Upper lobe of left lung (tissue), 6 donors: ENCODE results near the gene HSPA4. TPM values are rescaled to one million over a fixed set of nuclear protein-coding genes. Genes with fewer than 3 reads are reported as not detected.

Experiments used
- ATAC-seq, 2 donors: fragments of 200-7000 bp; cut with Tn5 transposase; one replicate each; pipeline ENCODE4 v1.9.1; 2022; ENCODE audit warnings: mild to moderate bottlenecking in 2 of 2, moderate library complexity in 2 of 2; ENCODE audit not compliant: low FRiP score in 2 of 2
- DNase-seq, 2 donors: peaks; one replicate each; pipeline ENCODE4 v3.0.0-alpha.2; 2019 to 2020
- H3K27ac ChIP-seq, 4 donors: fragments of 200-600 bp; sonication (generic); one replicate each; pipeline ENCODE4 v1.5.1; 2016 to 2019
- H3K27me3 ChIP-seq, 4 donors: fragments of 200-600 bp; sonication (generic); one replicate each; pipeline ENCODE4 v1.5.1; 2017 to 2019
- H3K36me3 ChIP-seq, 4 donors: fragments of 200-600 bp; sonication (generic); one replicate each; pipeline ENCODE4 v1.5.1; 2016 to 2019
- H3K4me1 ChIP-seq, 4 donors: fragments of 200-600 bp; sonication (generic); one replicate each; pipeline ENCODE4 v1.5.1; 2018 to 2019
- H3K4me3 ChIP-seq, 4 donors: fragments of 200-600 bp; sonication (generic); one replicate each; pipeline ENCODE4 v1.5.1; 2017 to 2019; ENCODE audit warnings: mild to moderate bottlenecking in 2 of 4, moderate library complexity in 1 of 4
- H3K9me3 ChIP-seq, 4 donors: fragments of 200-600 bp; sonication (generic); one replicate each; pipeline ENCODE4 v1.5.1; 2018 to 2019
- EP300 ChIP-seq, 4 donors: sonication (generic); formaldehyde crosslinking; IDR thresholded peaks; one replicate each; pipeline ENCODE4 v1.5.1; 2017; ENCODE audit warnings: antibody characterized with exemption in 4 of 4, control low read depth in 2 of 4
- POLR2A ChIP-seq, 4 donors: fragments of 450-650 bp; IDR thresholded peaks; one replicate each; pipeline ENCODE4 v1.5.1; 2016 to 2017; ENCODE audit warnings: antibody characterized with exemption in 4 of 4, mild to moderate bottlenecking in 2 of 4
- POLR2AphosphoS5 ChIP-seq, 2 donors: sonication (generic); formaldehyde crosslinking; IDR thresholded peaks; one replicate each; pipeline ENCODE4 v1.5.1; 2017; ENCODE audit warnings: antibody characterized with exemption in 2 of 2
- WGBS, 2 donors: methylation state at CpG; one replicate each; pipeline ENCODE4 v1.1.5; 2017 to 2018; 5-methylcytosine and 5-hydroxymethylcytosine counted together
- total RNA-seq, 6 donors: library from RNA; depleted of rRNA in 4 of 6; stranded (reverse); fragments of >200 nt in 4 of 6; gene quantifications; one replicate each; pipeline versions ENCODE4 v1.1.0 to v1.2.1, GENCODE V29; 2016 to 2021
- TF ChIP-seq, protein P1 (sequence below), 6 experiments: fragments of 450-650 bp in 4 of 6; fragments of 200-600 bp in 2 of 6; sonication (generic) in 2 of 6; IDR thresholded peaks; one replicate each; pipeline ENCODE4 v1.5.1; 2016 to 2019; ENCODE audit warnings: antibody characterized with exemption in 6 of 6
- donor health status: DM: no; HTN: no; CAD: no; lungs with moderate emphysema.
- donor health status: DM: no; HTN: yes; CAD: no; lungs with severe emphysema.

HSPA4 gene
- total RNA-seq, 6 donors from 2014 or later = 27.2 to 59.1 (median 56.7) TPM

DNA sequence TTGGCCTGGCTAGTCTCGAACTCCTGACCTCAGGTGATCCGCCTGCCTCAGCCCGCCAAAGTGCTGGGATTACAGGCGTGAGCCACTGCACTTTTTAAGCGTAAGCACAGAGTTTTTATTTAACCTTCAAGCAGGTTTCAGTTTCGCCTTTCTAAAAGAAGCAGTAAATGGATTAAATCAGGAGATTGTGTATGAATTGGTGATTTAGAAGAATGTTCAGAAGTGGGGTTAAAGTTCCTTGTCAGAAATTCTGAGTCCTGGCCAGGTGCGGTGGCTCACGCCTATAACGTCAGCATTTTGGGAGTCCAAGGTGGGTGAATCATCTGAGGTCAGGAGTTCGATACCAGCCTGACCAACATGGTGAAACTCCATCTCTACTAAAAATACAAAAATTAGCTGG is 12.2 kb downstream of the HSPA4 start:
- Histone ChIP-seq H3K4me3 (no peak overlapping the region), H3K9me3 (no peaks in the 10 kb centered on the region), H3K27ac (no peak overlapping the region), H3K27me3 (no peaks in the 10 kb centered on the region), H3K36me3 (peaks cover 6 to 29% (median 20%) of the 10 kb centered on the region in 4 donors), H3K4me1 (peaks cover 3 to 26% (median 7%) of the 10 kb centered on the region in 4 donors)
- ATAC-seq = no peak
- 82 to 88% methylated on average over 10 of the region's 10 CpGs for WGBS, 2 donors
- TF ChIP-seq POLR2A (IDR thresholded peaks at IDR 0.05) = no peak
- no peak for TF ChIP-seq POLR2AphosphoS5 (IDR thresholded peaks at IDR 0.05)
- no peak for TF ChIP-seq EP300 (IDR thresholded peaks at IDR 0.05)
- TF ChIP-seq, protein P1, sequence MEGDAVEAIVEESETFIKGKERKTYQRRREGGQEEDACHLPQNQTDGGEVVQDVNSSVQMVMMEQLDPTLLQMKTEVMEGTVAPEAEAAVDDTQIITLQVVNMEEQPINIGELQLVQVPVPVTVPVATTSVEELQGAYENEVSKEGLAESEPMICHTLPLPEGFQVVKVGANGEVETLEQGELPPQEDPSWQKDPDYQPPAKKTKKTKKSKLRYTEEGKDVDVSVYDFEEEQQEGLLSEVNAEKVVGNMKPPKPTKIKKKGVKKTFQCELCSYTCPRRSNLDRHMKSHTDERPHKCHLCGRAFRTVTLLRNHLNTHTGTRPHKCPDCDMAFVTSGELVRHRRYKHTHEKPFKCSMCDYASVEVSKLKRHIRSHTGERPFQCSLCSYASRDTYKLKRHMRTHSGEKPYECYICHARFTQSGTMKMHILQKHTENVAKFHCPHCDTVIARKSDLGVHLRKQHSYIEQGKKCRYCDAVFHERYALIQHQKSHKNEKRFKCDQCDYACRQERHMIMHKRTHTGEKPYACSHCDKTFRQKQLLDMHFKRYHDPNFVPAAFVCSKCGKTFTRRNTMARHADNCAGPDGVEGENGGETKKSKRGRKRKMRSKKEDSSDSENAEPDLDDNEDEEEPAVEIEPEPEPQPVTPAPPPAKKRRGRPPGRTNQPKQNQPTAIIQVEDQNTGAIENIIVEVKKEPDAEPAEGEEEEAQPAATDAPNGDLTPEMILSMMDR (IDR thresholded peaks at IDR 0.05) = no peak
- no peak for DNase-seq

DNA sequence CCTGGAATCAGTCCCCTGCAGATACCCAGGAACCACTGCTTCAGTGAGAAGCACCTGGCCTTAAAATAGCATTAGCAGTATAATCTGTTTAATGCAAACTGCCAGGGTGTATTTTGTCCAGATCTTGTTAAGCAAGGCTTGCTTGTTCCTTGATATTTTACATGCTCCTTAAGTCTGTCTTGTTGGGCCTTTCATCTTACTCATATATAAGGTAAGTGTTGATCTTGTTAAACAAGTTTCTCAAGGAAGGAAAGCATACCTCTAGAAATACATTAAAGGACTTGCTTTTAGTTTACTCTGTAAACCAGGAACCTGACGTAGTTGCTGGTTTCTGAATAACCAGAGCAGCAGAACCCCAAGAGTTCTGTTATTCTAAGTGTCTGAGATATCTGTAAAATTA is 13.7 kb downstream of the HSPA4 start:
- WGBS, 2 donors = 75 to 78% methylated on average over 1 of the region's 1 CpG
- no peak for ATAC-seq
- Histone ChIP-seq H3K36me3 (peaks cover 10 to 44% (median 34%) of the 10 kb centered on the region in 4 donors), H3K4me3 (no peak overlapping the region), H3K27me3 (no peaks in the 10 kb centered on the region), H3K9me3 (no peaks in the 10 kb centered on the region), H3K27ac (no peak overlapping the region), H3K4me1 (peaks cover 3 to 26% (median 7%) of the 10 kb centered on the region in 4 donors)
- TF ChIP-seq POLR2A (IDR thresholded peaks at IDR 0.05) (no peak), POLR2AphosphoS5 (IDR thresholded peaks at IDR 0.05) (no peak), EP300 (IDR thresholded peaks at IDR 0.05) (no peak)
- TF ChIP-seq, protein P1 (IDR thresholded peaks at IDR 0.05) = no peak
- DNase-seq = no peak

DNA sequence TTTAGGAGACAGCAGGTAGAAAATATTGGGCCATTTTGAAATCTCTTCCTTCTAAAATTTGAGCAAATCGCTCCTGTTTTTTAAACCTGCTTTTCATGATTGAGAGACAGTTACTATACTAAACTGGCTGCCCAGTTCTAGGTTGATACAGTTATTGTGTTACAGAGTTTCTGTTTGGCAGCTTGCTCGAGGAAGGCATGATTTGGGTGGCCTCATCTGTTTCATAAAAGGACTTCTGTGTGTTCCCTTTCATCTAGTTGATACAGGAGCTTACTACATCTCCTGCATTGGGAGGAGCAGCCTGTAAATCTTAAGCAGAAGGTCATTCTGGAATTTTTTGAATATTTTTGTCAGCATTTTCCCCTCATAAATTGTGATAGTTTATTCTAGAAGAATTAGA is 14.2 kb downstream of the HSPA4 start:
- ATAC-seq (no peak), DNase-seq (no peak)
- 84 to 87% methylated on average over 2 of the region's 2 CpGs for WGBS, 2 donors
- Histone ChIP-seq H3K27me3 (no peaks in the 10 kb centered on the region), H3K36me3 (peaks cover 13 to 50% (median 39%) of the 10 kb centered on the region in 4 donors), H3K4me3 (no peak overlapping the region), H3K9me3 (no peaks in the 10 kb centered on the region), H3K27ac (no peak overlapping the region), H3K4me1 (peaks cover 3 to 26% (median 7%) of the 10 kb centered on the region in 4 donors)
- TF ChIP-seq EP300 (IDR thresholded peaks at IDR 0.05) (no peak), POLR2A (IDR thresholded peaks at IDR 0.05) (no peak), POLR2AphosphoS5 (IDR thresholded peaks at IDR 0.05) (no peak)
- TF ChIP-seq, protein P1 (IDR thresholded peaks at IDR 0.05) = no peak

DNA sequence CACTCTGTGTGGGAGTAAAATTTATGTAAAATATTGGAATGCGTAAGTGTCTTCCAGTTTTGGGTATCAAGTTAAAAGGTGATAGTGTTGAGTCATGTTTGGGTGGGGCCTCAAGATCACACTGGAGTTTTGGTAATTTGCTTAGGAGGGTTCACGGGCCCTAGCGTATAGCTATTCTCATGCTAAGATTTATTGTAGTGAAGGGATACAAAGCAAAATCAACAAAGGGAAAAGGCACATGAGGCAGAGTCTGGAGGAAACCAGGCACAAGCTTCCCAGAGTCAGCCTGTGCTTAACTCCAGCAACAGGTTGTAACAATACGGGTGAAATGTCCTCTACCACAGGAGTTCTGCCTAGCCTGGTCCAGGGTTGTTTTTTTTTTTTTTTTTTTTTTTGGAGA is 20.2 kb downstream of the HSPA4 start:
- H3K4me3 ChIP-seq = no peak overlapping the region
- no peak for ATAC-seq
- no peak overlapping the region for H3K27ac ChIP-seq
- no peaks in the 10 kb centered on the region for H3K27me3 ChIP-seq
- H3K36me3 ChIP-seq = peaks cover 17 to 94% (median 56%) of the 10 kb centered on the region in 4 donors
- H3K4me1 ChIP-seq = no peaks in the 10 kb centered on the region
- WGBS, 2 donors = 94 to 96% methylated on average over 4 of the region's 4 CpGs
- H3K9me3 ChIP-seq = no peaks in the 10 kb centered on the region
- DNase-seq = no peak
- TF ChIP-seq POLR2AphosphoS5 (IDR thresholded peaks at IDR 0.05) (no peak), EP300 (IDR thresholded peaks at IDR 0.05) (no peak), POLR2A (IDR thresholded peaks at IDR 0.05) (no peak)
- TF ChIP-seq, protein P1 (IDR thresholded peaks at IDR 0.05) = no peak
